Measurements from ENCODE around the gene PPP1R37. TPM values are rescaled to one million over a fixed set of nuclear protein-coding genes. Genes with fewer than 3 reads are reported as not detected.

The PPP1R37 gene
- total and polyA plus RNA-seq, 2 of the 8 experiments (the other 6 are each of a cell fraction or from before 2014, with no cell fraction given) = 14.6 to 25.7 TPM

- Histone ChIP-seq H3K79me1 (ENCODE audit: low read depth, low read length) (peaks cover 25% of the 10 kb centered on the region), H4K8ac (ENCODE audit: extremely low read depth, insufficient read depth, low read length) (no peak overlapping the region), H3K27ac (ENCODE audit: low read depth, low read length) (no peak overlapping the region), H3K79me2 (ENCODE audit: control insufficient read depth in 1 of 2, insufficient read depth in 2 of 2, low read length in 2 of 2) (peaks cover 0 to 53% of the 10 kb centered on the region in 2 experiments; a peak in 2 of 4 replicates), H2BK120ac (replicated peaks; ENCODE audit: low read depth, low read length) (no peak overlapping the region), H2AFZ (ENCODE audit: low read length) (no peak overlapping the region), H4K91ac (replicated peaks; ENCODE audit: insufficient read length, low read length) (no peak overlapping the region), H3K9me3 (ENCODE audit: insufficient read depth in 2 of 2, low read depth in 1 of 2, low read length in 1 of 2) (no peaks in the 10 kb centered on the region), H3K4me2 (ENCODE audit: insufficient read depth in 1 of 2, low read depth in 2 of 2, low read length in 2 of 2) (no peak overlapping the region), H3K23ac (ENCODE audit: insufficient read length) (no peak overlapping the region), H3K56ac (replicated peaks; ENCODE audit: insufficient read length, low read depth, low read length) (no peak overlapping the region), H3K23me2 (ENCODE audit: low read depth, low read length) (no peaks in the 10 kb centered on the region), H2AK5ac (ENCODE audit: low read depth, low read length) (no peak overlapping the region), H2BK5ac (ENCODE audit: low read depth, low read length) (no peak overlapping the region), H3K14ac (ENCODE audit: insufficient read length) (no peak overlapping the region), H3K4me1 (replicated peaks in 1 of 4; ENCODE audit: control insufficient read depth in 3 of 4, insufficient read depth in 4 of 4, low read length in 3 of 4) (peaks cover 0 to 10% (median 7%) of the 10 kb centered on the region in 4 experiments; a peak in 6 of 7 replicates), H4K20me1 (replicated peaks in 1 of 2; ENCODE audit: control insufficient read depth in 1 of 2, insufficient read depth in 2 of 2, low read length in 2 of 2) (peaks cover 22 to 42% of the 10 kb centered on the region in 2 experiments), H2BK20ac (ENCODE audit: low read length) (no peak overlapping the region), H3K4me3 (ENCODE audit: extremely low read depth in 1 of 4, insufficient read depth in 2 of 4, low read depth in 3 of 4, low read length in 4 of 4) (no peak overlapping the region), H4K5ac (ENCODE audit: insufficient read length, low read depth, low read length) (no peak overlapping the region), H2BK12ac (ENCODE audit: low read depth, low read length) (no peak overlapping the region), H3K36me3 (ENCODE audit: control insufficient read depth in 2 of 4, insufficient read depth in 4 of 4, low read length in 3 of 4) (no peaks in the 10 kb centered on the region), H3K27me3 (replicated peaks in 1 of 4; ENCODE audit: control insufficient read depth in 3 of 4, extremely low read depth in 1 of 4, insufficient read depth in 3 of 4, low read length in 3 of 4) (no peaks in the 10 kb centered on the region), H3K4ac (replicated peaks; ENCODE audit: insufficient read length, low read depth, low read length) (no peak overlapping the region), H2BK15ac (ENCODE audit: low read length) (no peak overlapping the region), H3K9ac (replicated peaks in 1 of 4; ENCODE audit: extremely low read depth in 1 of 4, low read depth in 3 of 4, low read length in 3 of 4) (no peak overlapping the region), H3K18ac (ENCODE audit: extremely low read depth, low read length) (no peak overlapping the region; the same call in 1 of the 2 replicates)
- POLR2A ChIA-PET (ENCODE audit: partially characterized antibody) = interaction anchor here (1.0 to 4.3 kb wide), 8 partner anchors 10 to 87 kb away, joined by 3 to 21 read pairs (median 4); partner anchors contain the start of genes CLASRP and PPP1R37
- CTCF ChIA-PET (ENCODE audit: partially characterized antibody) = interaction anchor here (0.5 to 6.1 kb wide), 29 partner anchors 11 to 427 kb away, joined by 3 to 73 read pairs (median 4); partner anchors contain the start of genes CLASRP and PPP1R37
- peak; percentile 95 for FAIRE-seq
- peak; percentile 56 to 96 for DNase-seq (ENCODE audit: low read depth in 1 of 2, low spot score in 2 of 2)
- 65% methylated on average over 12 of the region's 12 CpGs; no CpG with 5 or more reads in 1 of the 2 experiments for WGBS, 2 experiments (ENCODE audit: extremely low coverage in 1 of 2, insufficient coverage in 1 of 2, insufficient read length in 1 of 2, insufficient replicate concordance in 2 of 2, low coverage in 1 of 2, low lambda C conversion rate in 2 of 2, missing lambda C conversion rate in 1 of 2)
- TF ChIP-seq SIN3A (conservative IDR thresholded peaks at IDR 0.05 in 1 of 2, IDR thresholded peaks at IDR 0.05 in 1 of 2; ENCODE audit: low read depth in 1 of 2, low read length in 2 of 2) = 0 out of 4 replicates have a peak, but pooled peaks of 1 of the 2 experiments have one; percentile 58
- TF ChIP-seq HDAC6 (IDR thresholded peaks at IDR 0.05; ENCODE audit: low read depth, low read length) = no peak
- no peak for TF ChIP-seq SIRT6 (IDR thresholded peaks at IDR 0.05; ENCODE audit: low read length)
- no peak for TF ChIP-seq RNF2 (IDR thresholded peaks at IDR 0.05; ENCODE audit: borderline replicate concordance, low read depth, low read length, missing control alignments, poor library complexity, severe bottlenecking)
- TF ChIP-seq CHD2 (IDR thresholded peaks at IDR 0.05; ENCODE audit: low read length) = no peak
- no peak for TF ChIP-seq ZNF274 (IDR thresholded peaks at IDR 0.05; ENCODE audit: borderline replicate concordance, extremely low read depth, low read length)
- peak; percentile 78 to 86 for TF ChIP-seq RAD21 (IDR thresholded peaks at IDR 0.05 in 1 of 2, conservative IDR thresholded peaks at IDR 0.05 in 1 of 2; ENCODE audit: low read depth in 2 of 2, low read length in 2 of 2)
- TF ChIP-seq GABPA (IDR thresholded peaks at IDR 0.05; ENCODE audit: borderline replicate concordance, insufficient read depth, low read length) = peak; percentile 78; the same call in 1 of the 2 replicates
- TF ChIP-seq CHD1 (IDR thresholded peaks at IDR 0.05; ENCODE audit: low read depth, low read length) = no peak
- TF ChIP-seq CREB1 (IDR thresholded peaks at IDR 0.05) = peak; percentile 44; the same call in 1 of the 2 replicates
- TF ChIP-seq FOSL1 (IDR thresholded peaks at IDR 0.05; ENCODE audit: insufficient read depth, low read depth, low read length) = no peak
- TF ChIP-seq TEAD4 (IDR thresholded peaks at IDR 0.05; ENCODE audit: low read depth, low read length) = no peak
These were observed 33.1 kb downstream of the PPP1R37 start for GRCh38 chr19:45125975-45126493.
